ENCODE data around the gene TBXAS1. TPM values are rescaled to one million over a fixed set of nuclear protein-coding genes. Genes with fewer than 3 reads are reported as not detected.
A peak's percentile ranks its signal among the peaks of the same experiment; 100 is the strongest.

Gene TBXAS1
- total RNA-seq, 4 donors from 2014 or later = 9.0 to 22.2 (median 14.6) TPM

DNA sequence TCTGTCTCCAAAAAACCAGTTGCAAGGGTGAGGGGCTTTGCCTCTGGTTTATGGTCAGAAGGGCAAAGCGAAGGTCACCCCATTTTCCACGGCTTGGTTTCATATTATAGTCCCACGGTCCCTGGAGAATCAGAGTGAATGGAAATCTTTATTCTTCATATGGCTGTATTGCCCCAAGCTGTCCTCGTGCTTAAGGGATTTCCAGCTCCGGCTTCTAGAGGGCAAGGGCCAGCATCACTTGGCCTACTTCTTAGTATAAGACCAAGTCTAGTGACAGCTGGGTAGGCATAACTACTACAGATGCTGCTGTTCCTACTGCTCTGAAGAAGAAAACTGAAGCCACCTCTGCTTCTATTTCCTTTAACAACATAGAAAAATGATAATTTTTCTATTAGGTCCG, 170.5 kb downstream of the TBXAS1 start:
- H3K27me3 ChIP-seq = no peaks in the 10 kb centered on the region
- H3K4me3 ChIP-seq = no peak overlapping the region
- no peaks in the 10 kb centered on the region for H3K36me3 ChIP-seq
- H3K27ac ChIP-seq = no peak overlapping the region
- WGBS, 2 donors (ENCODE audit: low coverage in 1 of 2) = 93 to 94% methylated on average over 4 to 6 of the region's 6 CpGs
- no peak for DNase-seq
- intact Hi-C loops (cut with DNase I; ENCODE audit: low total_unique reads) (no loop called here), in situ Hi-C loops (cut with MboI; ENCODE audit: low pct_ligation_motif_present in 1 of 4, low pct_unique_long_range_greater_than_20kb in 1 of 4, low sequenced_read_pairs in 3 of 4) (loop anchor here in 1 of 4 donors (5.0 kb wide), 1 partner anchor 352 kb away; no protein-coding TSS in a partner anchor)
- H3K4me1 ChIP-seq = no peaks in the 10 kb centered on the region
- TF ChIP-seq EP300 (IDR thresholded peaks at IDR 0.05; ENCODE audit: low read depth) (no peak), POLR2AphosphoS5 (IDR thresholded peaks at IDR 0.05) (no peak), POLR2A (IDR thresholded peaks at IDR 0.05) (no peak)
- TF ChIP-seq, protein P1, sequence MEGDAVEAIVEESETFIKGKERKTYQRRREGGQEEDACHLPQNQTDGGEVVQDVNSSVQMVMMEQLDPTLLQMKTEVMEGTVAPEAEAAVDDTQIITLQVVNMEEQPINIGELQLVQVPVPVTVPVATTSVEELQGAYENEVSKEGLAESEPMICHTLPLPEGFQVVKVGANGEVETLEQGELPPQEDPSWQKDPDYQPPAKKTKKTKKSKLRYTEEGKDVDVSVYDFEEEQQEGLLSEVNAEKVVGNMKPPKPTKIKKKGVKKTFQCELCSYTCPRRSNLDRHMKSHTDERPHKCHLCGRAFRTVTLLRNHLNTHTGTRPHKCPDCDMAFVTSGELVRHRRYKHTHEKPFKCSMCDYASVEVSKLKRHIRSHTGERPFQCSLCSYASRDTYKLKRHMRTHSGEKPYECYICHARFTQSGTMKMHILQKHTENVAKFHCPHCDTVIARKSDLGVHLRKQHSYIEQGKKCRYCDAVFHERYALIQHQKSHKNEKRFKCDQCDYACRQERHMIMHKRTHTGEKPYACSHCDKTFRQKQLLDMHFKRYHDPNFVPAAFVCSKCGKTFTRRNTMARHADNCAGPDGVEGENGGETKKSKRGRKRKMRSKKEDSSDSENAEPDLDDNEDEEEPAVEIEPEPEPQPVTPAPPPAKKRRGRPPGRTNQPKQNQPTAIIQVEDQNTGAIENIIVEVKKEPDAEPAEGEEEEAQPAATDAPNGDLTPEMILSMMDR (IDR thresholded peaks at IDR 0.05) = no peak
- no peaks in the 10 kb centered on the region for H3K9me3 ChIP-seq

DNA sequence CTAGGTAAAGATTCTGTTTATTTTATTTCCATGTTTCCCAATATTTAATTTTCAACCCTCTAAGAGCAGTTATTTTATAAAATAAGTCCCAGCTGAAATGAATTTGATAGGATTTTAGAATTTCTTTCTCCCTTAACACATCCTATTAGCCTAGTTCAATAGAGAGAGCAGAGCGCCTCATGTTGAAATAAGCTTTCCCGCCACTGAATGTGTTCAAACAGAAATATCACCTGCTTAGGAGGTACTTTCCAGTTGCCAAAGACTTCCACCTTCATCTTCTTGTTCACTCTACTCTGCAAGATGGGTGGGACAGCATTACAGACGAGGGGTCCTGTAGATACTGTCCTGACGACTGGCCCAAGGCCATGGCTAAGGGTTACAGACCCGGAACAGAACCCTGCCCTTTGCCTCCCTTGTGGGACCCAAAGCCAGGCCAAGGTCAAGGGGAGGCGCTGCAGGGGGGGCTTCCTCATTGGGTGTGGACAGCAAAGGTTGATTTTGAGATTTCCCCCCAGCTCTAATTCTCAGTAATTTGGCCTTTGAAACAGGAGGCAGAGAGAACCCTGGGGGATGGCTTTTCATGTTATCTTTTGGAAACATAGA, 171.7 kb downstream of the TBXAS1 start:
- H3K36me3 ChIP-seq = no peaks in the 10 kb centered on the region
- no peaks in the 10 kb centered on the region for H3K27me3 ChIP-seq
- no peak for DNase-seq
- in situ Hi-C loops (cut with MboI; ENCODE audit: low pct_ligation_motif_present in 1 of 4, low pct_unique_long_range_greater_than_20kb in 1 of 4, low sequenced_read_pairs in 3 of 4) (loop anchor here (5.0 to 10.0 kb wide), 5 partner anchors 226 to 506 kb away; partner anchors contain the start of gene HIPK2 (in 1 of the 4)), intact Hi-C loops (cut with DNase I; ENCODE audit: low total_unique reads) (loop anchor here (10.0 kb wide), 1 partner anchor 496 kb away; no protein-coding TSS in a partner anchor)
- H3K4me1 ChIP-seq = no peaks in the 10 kb centered on the region
- no peak overlapping the region for H3K27ac ChIP-seq
- TF ChIP-seq, protein P1 (IDR thresholded peaks at IDR 0.05) = no peak
- 90 to 100% methylated on average over 2 to 5 of the region's 6 CpGs for WGBS, 2 donors (ENCODE audit: low coverage in 1 of 2)
- H3K9me3 ChIP-seq = no peaks in the 10 kb centered on the region
- H3K4me3 ChIP-seq = no peak overlapping the region

DNA sequence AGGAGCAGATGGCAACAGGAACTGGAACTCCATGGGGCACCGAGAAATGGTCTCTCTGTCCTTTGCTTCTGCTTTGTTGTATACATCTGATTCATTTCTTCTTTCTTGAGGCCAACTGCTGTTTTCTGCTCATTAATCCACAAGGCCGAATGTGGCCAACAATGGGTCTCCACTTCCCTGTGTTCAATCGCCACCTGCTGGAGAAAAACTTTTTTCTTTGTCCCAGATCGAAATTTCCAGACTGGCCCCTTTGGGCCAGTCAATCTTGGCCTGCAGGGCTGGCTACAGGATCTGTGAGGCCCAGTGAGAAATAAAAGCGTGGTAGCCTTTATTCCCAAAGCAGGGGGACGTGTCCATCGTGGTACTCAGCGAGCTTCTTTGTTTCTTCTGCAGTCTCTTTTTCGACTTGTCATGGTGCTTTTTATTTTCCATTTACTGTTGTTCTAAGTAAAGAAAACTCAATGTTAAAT, 174.9 kb downstream of the TBXAS1 start:
- no peak overlapping the region for H3K27ac ChIP-seq
- no peak overlapping the region for H3K4me3 ChIP-seq
- no peaks in the 10 kb centered on the region for H3K36me3 ChIP-seq
- 68 to 88% methylated on average over 1 to 9 of the region's 9 CpGs for WGBS, 2 donors (ENCODE audit: low coverage in 1 of 2)
- no peaks in the 10 kb centered on the region for H3K27me3 ChIP-seq
- DNase-seq = peak; percentile 19
- H3K4me1 ChIP-seq = no peaks in the 10 kb centered on the region
- TF ChIP-seq EP300 (IDR thresholded peaks at IDR 0.05; ENCODE audit: low read depth) (no peak), POLR2A (IDR thresholded peaks at IDR 0.05) (no peak), POLR2AphosphoS5 (IDR thresholded peaks at IDR 0.05) (no peak)
- TF ChIP-seq, protein P1 (IDR thresholded peaks at IDR 0.05) = peak; percentile 38 to 63 (median 51)
- in situ Hi-C loops (cut with MboI; ENCODE audit: low pct_ligation_motif_present in 1 of 4, low pct_unique_long_range_greater_than_20kb in 1 of 4, low sequenced_read_pairs in 3 of 4) = loop anchor here (5.0 to 10.0 kb wide), 5 partner anchors 229 to 509 kb away; partner anchors contain the start of gene HIPK2 (in 1 of the 4)
- H3K9me3 ChIP-seq = no peaks in the 10 kb centered on the region
- intact Hi-C loops (cut with DNase I; ENCODE audit: low total_unique reads) = loop anchor here (2.0 to 10.0 kb wide), 2 partner anchors 359 to 499 kb away; no protein-coding TSS in a partner anchor

DNA sequence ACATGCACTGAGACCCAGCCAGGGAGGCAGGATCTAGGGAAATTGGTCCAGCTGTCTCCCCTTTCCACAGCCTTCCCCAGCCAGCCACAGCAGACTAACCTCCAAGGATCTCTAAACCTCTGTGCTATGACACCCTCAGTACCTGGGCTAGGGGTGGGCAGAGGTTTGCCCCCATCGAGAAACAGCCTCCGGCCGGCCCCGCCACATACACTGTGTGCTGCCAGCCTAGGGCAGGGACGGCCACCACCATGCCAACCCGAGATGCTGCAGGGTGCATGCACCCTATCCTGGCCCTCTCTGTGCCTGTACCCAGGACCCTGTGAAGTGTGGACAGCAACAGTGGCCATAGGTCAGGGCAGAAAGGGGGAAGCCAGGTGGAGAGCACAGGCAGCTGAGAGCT, 175.6 kb downstream of the TBXAS1 start:
- WGBS, 2 donors (ENCODE audit: low coverage in 1 of 2) = 98% methylated on average over 6 of the region's 6 CpGs; no CpG with 5 or more reads in 1 of the 2 donors
- DNase-seq = no peak
- in situ Hi-C loops (cut with MboI; ENCODE audit: low pct_ligation_motif_present in 1 of 4, low pct_unique_long_range_greater_than_20kb in 1 of 4, low sequenced_read_pairs in 3 of 4) = loop anchor here (5.0 to 10.0 kb wide), 5 partner anchors 230 to 510 kb away; partner anchors contain the start of gene HIPK2 (in 1 of the 4)
- Histone ChIP-seq H3K36me3 (no peaks in the 10 kb centered on the region), H3K4me3 (no peak overlapping the region), H3K27ac (no peak overlapping the region), H3K9me3 (no peaks in the 10 kb centered on the region), H3K4me1 (no peaks in the 10 kb centered on the region), H3K27me3 (no peaks in the 10 kb centered on the region)
- intact Hi-C loops (cut with DNase I; ENCODE audit: low total_unique reads) = loop anchor here (10.0 kb wide), 1 partner anchor 500 kb away; no protein-coding TSS in a partner anchor
- TF ChIP-seq EP300 (IDR thresholded peaks at IDR 0.05; ENCODE audit: low read depth) (no peak), POLR2AphosphoS5 (IDR thresholded peaks at IDR 0.05) (no peak), POLR2A (IDR thresholded peaks at IDR 0.05) (no peak)
- TF ChIP-seq, protein P1 (IDR thresholded peaks at IDR 0.05) = no peak

Data from transverse colon (tissue), 4 donors.